Stimulated activated CD8-positive, alpha-beta memory T cell treated with anti-CD3 and anti-CD28 coated beads, Interleukin-4, amount 100 ng/mL, for 24 hours (primary cell): Measurements from ENCODE around the gene PATJ.
"Not testable (repeated sequence)": the region's sequence is repeated elsewhere in the genome, so short reads cannot be mapped to it uniquely, and the experiment has no call there.

ENCODE experiments used
- DNase-seq: peaks from one replicate; pipeline ENCODE4 v3.0.0-alpha.2; 2020; ENCODE audit warnings: low read depth

The PATJ gene

GRCh38 chr1:61748566-61748965 lies 6.3 kb downstream of the PATJ start:
- DNase-seq, result no peak

GRCh38 chr1:61749574-61749973 lies 7.3 kb downstream of the PATJ start:
- DNase-seq, result no peak

GRCh38 chr1:61752921-61753389 lies 10.7 kb downstream of the PATJ start:
- DNase-seq, result no peak

GRCh38 chr1:61753998-61754508 lies 11.8 kb downstream of the PATJ start:
- DNase-seq, result no peak

GRCh38 chr1:61754545-61754944 lies 12.3 kb downstream of the PATJ start:
- DNase-seq, result no peak

GRCh38 chr1:61756773-61757172 lies 14.5 kb downstream of the PATJ start:
- DNase-seq, result no peak

- no peak for DNase-seq
Observed at GRCh38 chr1:61757950-61758349, 15.7 kb downstream of the PATJ start.

- no peak for DNase-seq
Observed at GRCh38 chr1:61770131-61770530, 27.9 kb downstream of the PATJ start.

- DNase-seq, result no peak
Observed at GRCh38 chr1:61776091-61776490, 33.8 kb downstream of the PATJ start.

- no peak for DNase-seq
Observed at GRCh38 chr1:61779231-61779630, 37.0 kb downstream of the PATJ start.

GRCh38 chr1:61781151-61781550 lies 38.9 kb downstream of the PATJ start:
- no peak for DNase-seq

GRCh38 chr1:61782771-61783170 lies 40.5 kb downstream of the PATJ start:
- DNase-seq, result peak; percentile 2

GRCh38 chr1:61784726-61785125 lies 42.4 kb downstream of the PATJ start:
- DNase-seq, result no peak

GRCh38 chr1:61790837-61791236 lies 48.6 kb downstream of the PATJ start:
- no peak for DNase-seq

GRCh38 chr1:61797045-61797755 lies 54.9 kb downstream of the PATJ start:
- DNase-seq, result no peak

- not testable (repeated sequence) for DNase-seq
Observed at GRCh38 chr1:61801047-61801446, 58.8 kb downstream of the PATJ start.

- DNase-seq, result no peak
Observed at GRCh38 chr1:61807606-61808140, 65.4 kb downstream of the PATJ start.

GRCh38 chr1:61808321-61808720 lies 66.0 kb downstream of the PATJ start:
- no peak for DNase-seq

- DNase-seq, result no peak
Observed at GRCh38 chr1:61808968-61809367, 66.7 kb downstream of the PATJ start.

GRCh38 chr1:61812916-61813315 lies 70.6 kb downstream of the PATJ start:
- DNase-seq, result no peak

- DNase-seq, result no peak
Observed at GRCh38 chr1:61816191-61816590, 73.9 kb downstream of the PATJ start.

- DNase-seq, result no peak
Observed at GRCh38 chr1:61818992-61819391, 76.7 kb downstream of the PATJ start.

- DNase-seq, result no peak
Observed at GRCh38 chr1:61819421-61819820, 77.1 kb downstream of the PATJ start.

GRCh38 chr1:61825393-61825792 lies 83.1 kb downstream of the PATJ start:
- DNase-seq, result no peak
